Subcutaneous adipose tissue (tissue), 4 donors: ENCODE data around the gene FMN1. TPM values are rescaled to one million over a fixed set of nuclear protein-coding genes. Genes with fewer than 3 reads are reported as not detected.

Experiments
- CTCF ChIP-seq: fragments of 450-650 bp; IDR thresholded peaks from one replicate; pipeline ENCODE4 v1.5.1; 2016; ENCODE audit warnings: low read depth, mild to moderate bottlenecking, control low read depth, antibody characterized with exemption, moderate library complexity
- total RNA-seq, 4 donors: library from RNA; depleted of rRNA; stranded (reverse); fragments of >200 nt; gene quantifications; one replicate each; pipeline ENCODE4 v1.1.0, GENCODE V29; 2016

Gene FMN1
- 10 to 100 TPM; 15.6 to 76.7 (median 53.9) TPM for total RNA-seq

- TF ChIP-seq CTCF, result no peak
These were observed at the start of gene FMN1 for GRCh38 chr15:33194704-33195670. TSS of gene FMN1 (minus strand) at chr15:33194714. CDS start at chr15:33154914, 39,800 bp downstream.

- no peak for TF ChIP-seq CTCF
These were observed 49.4 kb upstream of the FMN1 start for GRCh38 chr15:33243869-33244268.

GRCh38 chr15:33243393-33243792 is 48.9 kb upstream of the FMN1 start:
- TF ChIP-seq CTCF, result no peak

- TF ChIP-seq CTCF, result no peak
These were observed 48.2 kb upstream of the FMN1 start for GRCh38 chr15:33242669-33243191.

GRCh38 chr15:33242165-33242564 is 47.7 kb upstream of the FMN1 start:
- no peak for TF ChIP-seq CTCF

- TF ChIP-seq CTCF, result no peak
These were observed 42.5 kb upstream of the FMN1 start for GRCh38 chr15:33236841-33237509.

GRCh38 chr15:33234020-33234461 is 39.5 kb upstream of the FMN1 start:
- no peak for TF ChIP-seq CTCF
